Neural cell (in vitro differentiated cells): Measurements from ENCODE around the gene LIMK1. TPM values are rescaled to one million over a fixed set of nuclear protein-coding genes. Genes with fewer than 3 reads are reported as not detected.

Experiments
- H2AFZ ChIP-seq: fragments of 200-600, 300-800 bp; sonication (generic), shearing (Covaris generic); 2 replicates; pipeline ENCODE4 v1.6.0; 2014; ENCODE audit warnings: low read depth, mild to moderate bottlenecking, antibody characterized with exemption, low read length, moderate library complexity
- H3F3A ChIP-seq: fragments of 200-600 bp; shearing (Covaris generic); 2 replicates; pipeline ENCODE4 v1.6.1; 2016; ENCODE audit warnings: mild to moderate bottlenecking, moderate library complexity, mixed read lengths, antibody characterized with exemption, low read length; ENCODE audit not compliant: insufficient read depth, poor library complexity, severe bottlenecking
- H3K27ac ChIP-seq: fragments of 200-600, 300-800 bp; sonication (generic), shearing (Covaris generic); 2 replicates; pipeline ENCODE4 v1.5.1; 2014; ENCODE audit warnings: mild to moderate bottlenecking, low read length, moderate library complexity
- H3K27me3 ChIP-seq: fragments of 300-800, 200-600 bp; sonication (generic), shearing (Covaris generic); 2 replicates; pipeline ENCODE4 v1.6.0; 2014; ENCODE audit warnings: mild to moderate bottlenecking, low read depth, low read length, moderate library complexity; ENCODE audit not compliant: insufficient read depth
- H3K36me3 ChIP-seq: fragments of 300-800, 200-600 bp; sonication (generic), shearing (Covaris generic); 2 replicates; pipeline ENCODE4 v1.5.1; 2014; ENCODE audit warnings: mild to moderate bottlenecking, antibody characterized with exemption, low read length, moderate library complexity; ENCODE audit not compliant: insufficient read depth
- H3K4me2 ChIP-seq: fragments of 300-800, 200-600 bp; sonication (generic), shearing (Covaris generic); 2 replicates; pipeline ENCODE4 v1.6.0; 2014; ENCODE audit warnings: mild to moderate bottlenecking, low read length
- H3K4me3 ChIP-seq: fragments of 300-800, 200-600 bp; sonication (generic), shearing (Covaris generic); 2 replicates; pipeline ENCODE4 v1.5.1; 2014; ENCODE audit warnings: mild to moderate bottlenecking, low read length, moderate library complexity
- H3K79me2 ChIP-seq: fragments of 200-600 bp; shearing (Covaris generic); replicated peaks from 2 replicates; pipeline ENCODE4 v1.6.0; 2014; ENCODE audit warnings: mild to moderate bottlenecking, low read length, moderate library complexity; ENCODE audit not compliant: insufficient read depth
- H3K9ac ChIP-seq: fragments of 300-800, 200-600 bp; sonication (generic), shearing (Covaris generic); 2 replicates; pipeline ENCODE4 v1.6.1; 2016; ENCODE audit warnings: mild to moderate bottlenecking, low read length, mixed read lengths
- H3K9me2 ChIP-seq: fragments of 200-600 bp; shearing (Covaris generic); 2 replicates; pipeline ENCODE4 v1.6.1; 2016; ENCODE audit warnings: mild to moderate bottlenecking, low read length, mixed read lengths; ENCODE audit not compliant: insufficient read depth
- H3K9me3 ChIP-seq: fragments of 200-600, 300-800 bp; sonication (generic), shearing (Covaris generic); 2 replicates; pipeline ENCODE4 v1.6.1; 2016; ENCODE audit warnings: mild to moderate bottlenecking, mixed run types, low read length, moderate library complexity, mixed read lengths
- H4K20me1 ChIP-seq: fragments of 200-600 bp; shearing (Covaris generic); 2 replicates; pipeline ENCODE4 v1.6.1; 2016; ENCODE audit warnings: mild to moderate bottlenecking, mixed run types; ENCODE audit not compliant: insufficient read depth
- EP300 ChIP-seq: fragments of 450-650 bp; conservative IDR thresholded peaks from 2 replicates; pipeline ENCODE4 v1.6.1; 2014; ENCODE audit warnings: antibody characterized with exemption, mild to moderate bottlenecking, moderate library complexity; ENCODE audit not compliant: poor library complexity, severe bottlenecking
- EZH2 ChIP-seq: fragments of 200-600, 300-800 bp; shearing (Covaris generic), sonication (generic); IDR thresholded peaks from 2 replicates; pipeline ENCODE4 v1.6.1; 2014; ENCODE audit warnings: antibody characterized with exemption, low read length, borderline replicate concordance, mild to moderate bottlenecking; ENCODE audit not compliant: insufficient read depth, poor library complexity, severe bottlenecking
- MXI1 ChIP-seq: fragments of 450-650 bp; conservative IDR thresholded peaks from 2 replicates; pipeline ENCODE4 v1.6.1; 2014; ENCODE audit warnings: antibody characterized with exemption, mild to moderate bottlenecking; ENCODE audit not compliant: poor library complexity, severe bottlenecking
- POLR2AphosphoS5 ChIP-seq: IDR thresholded peaks from 2 replicates; pipeline ENCODE4 v1.6.1; 2012
- RAD21 ChIP-seq: fragments of 450-650 bp; conservative IDR thresholded peaks from 2 replicates; pipeline ENCODE4 v1.6.1; 2014; ENCODE audit warnings: antibody characterized with exemption, mild to moderate bottlenecking, moderate library complexity
- REST ChIP-seq: IDR thresholded peaks from 2 replicates; pipeline ENCODE4 v1.6.1; 2012; ENCODE audit warnings: borderline replicate concordance
- SMC3 ChIP-seq: fragments of 450-650 bp; conservative IDR thresholded peaks from 2 replicates; pipeline ENCODE4 v1.6.1; 2014; ENCODE audit warnings: antibody characterized with exemption, mild to moderate bottlenecking, moderate library complexity; ENCODE audit not compliant: poor library complexity
- TAF1 ChIP-seq: IDR thresholded peaks from 2 replicates; pipeline ENCODE4 v1.6.1; 2012; ENCODE audit warnings: low read depth
- polyA plus RNA-seq: library from polyadenylated mRNA; depleted of rRNA; stranded (reverse); fragments of >200 nt; gene quantifications from 2 replicates; pipeline ENCODE4 v1.2.3, GENCODE V29; 2014
- TF ChIP-seq, protein P1 (sequence below): fragments of 450-650 bp; IDR thresholded peaks from 2 replicates; pipeline ENCODE4 v1.5.1; 2014; ENCODE audit warnings: antibody characterized with exemption, mild to moderate bottlenecking, moderate library complexity; ENCODE audit not compliant: poor library complexity, severe bottlenecking

Gene LIMK1
- polyA plus RNA-seq, 1 donor from 2014 or later, result 21.1 TPM

GRCh38 chr7:74099031-74099430 is 15.4 kb downstream of the LIMK1 start:
- H2AFZ ChIP-seq, result no peak overlapping the region
- no peaks in the 10 kb centered on the region for H3K9me3 ChIP-seq
- H3K4me2 ChIP-seq, result no peak overlapping the region
- H3K27me3 ChIP-seq, result no peaks in the 10 kb centered on the region
- H3K9me2 ChIP-seq, result no peaks in the 10 kb centered on the region
- no peaks in the 10 kb centered on the region for H3K36me3 ChIP-seq
- no peaks in the 10 kb centered on the region for H4K20me1 ChIP-seq
- no peak overlapping the region for H3K9ac ChIP-seq
- no peak overlapping the region for H3K4me3 ChIP-seq
- H3K79me2 ChIP-seq, result no peaks in the 10 kb centered on the region
- no peaks in the 10 kb centered on the region for H3F3A ChIP-seq
- H3K27ac ChIP-seq, result no peak overlapping the region
- TF ChIP-seq EP300 (no peak), TAF1 (no peak), RAD21 (no peak), SMC3 (no peak), POLR2AphosphoS5 (no peak), REST (no peak), MXI1 (no peak), EZH2 (no peak)
- TF ChIP-seq, protein P1, sequence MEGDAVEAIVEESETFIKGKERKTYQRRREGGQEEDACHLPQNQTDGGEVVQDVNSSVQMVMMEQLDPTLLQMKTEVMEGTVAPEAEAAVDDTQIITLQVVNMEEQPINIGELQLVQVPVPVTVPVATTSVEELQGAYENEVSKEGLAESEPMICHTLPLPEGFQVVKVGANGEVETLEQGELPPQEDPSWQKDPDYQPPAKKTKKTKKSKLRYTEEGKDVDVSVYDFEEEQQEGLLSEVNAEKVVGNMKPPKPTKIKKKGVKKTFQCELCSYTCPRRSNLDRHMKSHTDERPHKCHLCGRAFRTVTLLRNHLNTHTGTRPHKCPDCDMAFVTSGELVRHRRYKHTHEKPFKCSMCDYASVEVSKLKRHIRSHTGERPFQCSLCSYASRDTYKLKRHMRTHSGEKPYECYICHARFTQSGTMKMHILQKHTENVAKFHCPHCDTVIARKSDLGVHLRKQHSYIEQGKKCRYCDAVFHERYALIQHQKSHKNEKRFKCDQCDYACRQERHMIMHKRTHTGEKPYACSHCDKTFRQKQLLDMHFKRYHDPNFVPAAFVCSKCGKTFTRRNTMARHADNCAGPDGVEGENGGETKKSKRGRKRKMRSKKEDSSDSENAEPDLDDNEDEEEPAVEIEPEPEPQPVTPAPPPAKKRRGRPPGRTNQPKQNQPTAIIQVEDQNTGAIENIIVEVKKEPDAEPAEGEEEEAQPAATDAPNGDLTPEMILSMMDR, result no peak

- TF ChIP-seq TAF1 (no peak), MXI1 (no peak), RAD21 (no peak), EP300 (no peak), POLR2AphosphoS5 (no peak), EZH2 (no peak), REST (no peak), SMC3 (no peak)
- TF ChIP-seq, protein P1, result no peak
- Histone ChIP-seq H2AFZ (no peak overlapping the region), H3K27ac (no peak overlapping the region), H3K9ac (no peak overlapping the region), H3K4me2 (no peak overlapping the region), H3K36me3 (no peaks in the 10 kb centered on the region), H3K9me3 (no peaks in the 10 kb centered on the region), H3K4me3 (no peak overlapping the region), H3K79me2 (no peaks in the 10 kb centered on the region), H4K20me1 (no peaks in the 10 kb centered on the region), H3K9me2 (no peaks in the 10 kb centered on the region), H3K27me3 (no peaks in the 10 kb centered on the region), H3F3A (no peaks in the 10 kb centered on the region)
Observed at GRCh38 chr7:74101061-74101681, 17.6 kb downstream of the LIMK1 start.
